ENCODE data around the gene RCAN1.
A peak's percentile ranks its signal among the peaks of the same experiment; 100 is the strongest.

The RCAN1 gene

GRCh38 chr21:34614628-34615486 is at the start of gene RCAN1:
Gene RCAN1, minus strand, starts transcription at chr21:34615113. Its CDS starts 102 bp downstream, at chr21:34615011.
- peaks cover 23% of the 10 kb centered on the region for H3K27me3 ChIP-seq
- H3K9me3 ChIP-seq: no peaks in the 10 kb centered on the region
- TF ChIP-seq Cebpa-rat (IDR thresholded peaks at IDR 0.05): no peak
- H3K27ac ChIP-seq: peak within 1 kb of the TSS; percentile 78
- peaks cover 41% of the 10 kb centered on the region for H4K20me1 ChIP-seq
- no peaks in the 10 kb centered on the region for H3K36me3 ChIP-seq
- peak within 1 kb of the TSS; percentile 96 for H3K4me3 ChIP-seq
- peak within 1 kb of the TSS; percentile 90 for H3K4me2 ChIP-seq
- H3K4me1 ChIP-seq: peaks cover 78% of the 10 kb centered on the region
- H3K9ac ChIP-seq: peak within 1 kb of the TSS; percentile 86

GRCh38 chr21:34661848-34662247 is 46.9 kb upstream of the RCAN1 start:
- Histone ChIP-seq H3K4me3 (no peak overlapping the region), H3K4me1 (no peaks in the 10 kb centered on the region), H4K20me1 (no peaks in the 10 kb centered on the region), H3K36me3 (no peaks in the 10 kb centered on the region), H3K27me3 (no peaks in the 10 kb centered on the region; the same call in 1 of the 2 replicates), H3K9ac (no peak overlapping the region), H3K4me2 (no peak overlapping the region), H3K27ac (no peak overlapping the region), H3K9me3 (peaks cover 31% of the 10 kb centered on the region)
- TF ChIP-seq Cebpa-rat (IDR thresholded peaks at IDR 0.05): no peak

GRCh38 chr21:34653522-34653921 is 38.6 kb upstream of the RCAN1 start:
- Histone ChIP-seq H3K4me3 (no peak overlapping the region), H3K36me3 (no peaks in the 10 kb centered on the region), H3K4me1 (no peaks in the 10 kb centered on the region), H3K4me2 (no peak overlapping the region), H3K27me3 (no peaks in the 10 kb centered on the region), H4K20me1 (no peaks in the 10 kb centered on the region), H3K27ac (no peak overlapping the region), H3K9me3 (peaks cover 9% of the 10 kb centered on the region; the same call in 1 of the 2 replicates), H3K9ac (no peak overlapping the region)
- TF ChIP-seq Cebpa-rat (IDR thresholded peaks at IDR 0.05): no peak

- Histone ChIP-seq H3K4me2 (no peak overlapping the region), H3K36me3 (no peaks in the 10 kb centered on the region), H3K4me3 (no peak overlapping the region), H3K27ac (no peak overlapping the region), H3K27me3 (no peaks in the 10 kb centered on the region), H4K20me1 (no peaks in the 10 kb centered on the region), H3K4me1 (no peaks in the 10 kb centered on the region), H3K9me3 (peaks cover 9% of the 10 kb centered on the region; the same call in 1 of the 2 replicates), H3K9ac (no peak overlapping the region)
- TF ChIP-seq Cebpa-rat (IDR thresholded peaks at IDR 0.05): no peak
Observed at GRCh38 chr21:34651642-34652041, 36.7 kb upstream of the RCAN1 start.

GRCh38 chr21:34650861-34651431 is 36.0 kb upstream of the RCAN1 start:
- no peak overlapping the region for H3K4me3 ChIP-seq

GRCh38 chr21:34649400-34649799 is 34.5 kb upstream of the RCAN1 start:
- Histone ChIP-seq H3K9ac (no peak overlapping the region), H3K27me3 (no peaks in the 10 kb centered on the region), H3K4me1 (no peaks in the 10 kb centered on the region), H4K20me1 (no peaks in the 10 kb centered on the region), H3K4me3 (no peak overlapping the region), H3K36me3 (no peaks in the 10 kb centered on the region), H3K27ac (no peak overlapping the region), H3K4me2 (no peak overlapping the region), H3K9me3 (peaks cover 9% of the 10 kb centered on the region; the same call in 1 of the 2 replicates)
- TF ChIP-seq Cebpa-rat (IDR thresholded peaks at IDR 0.05): no peak

More at GRCh38 chr21:34650861-34651431, 36.0 kb upstream of the RCAN1 start:
- no peak for TF ChIP-seq Cebpa-rat (IDR thresholded peaks at IDR 0.05)
- no peaks in the 10 kb centered on the region for H3K27me3 ChIP-seq
- H3K4me2 ChIP-seq: no peak overlapping the region
- peaks cover 9% of the 10 kb centered on the region; the same call in 1 of the 2 replicates for H3K9me3 ChIP-seq
- no peaks in the 10 kb centered on the region for H3K36me3 ChIP-seq
- no peaks in the 10 kb centered on the region for H4K20me1 ChIP-seq
- no peak overlapping the region for H3K27ac ChIP-seq
- H3K4me1 ChIP-seq: no peaks in the 10 kb centered on the region
- H3K9ac ChIP-seq: no peak overlapping the region

- H3K36me3 ChIP-seq: no peaks in the 10 kb centered on the region
- no peaks in the 10 kb centered on the region for H3K27me3 ChIP-seq
- H3K4me3 ChIP-seq: no peak overlapping the region
- H3K9ac ChIP-seq: no peak overlapping the region
- TF ChIP-seq Cebpa-rat (IDR thresholded peaks at IDR 0.05): no peak
- peaks cover 9% of the 10 kb centered on the region; the same call in 1 of the 2 replicates for H3K9me3 ChIP-seq
- H3K27ac ChIP-seq: no peak overlapping the region
- no peaks in the 10 kb centered on the region for H3K4me1 ChIP-seq
- H3K4me2 ChIP-seq: no peak overlapping the region
- no peaks in the 10 kb centered on the region for H4K20me1 ChIP-seq
Observed at GRCh38 chr21:34648739-34649297, 33.9 kb upstream of the RCAN1 start.

- TF ChIP-seq Cebpa-rat (IDR thresholded peaks at IDR 0.05): no peak
- Histone ChIP-seq H4K20me1 (no peaks in the 10 kb centered on the region), H3K9ac (no peak overlapping the region), H3K4me1 (peaks cover 10% of the 10 kb centered on the region), H3K36me3 (no peaks in the 10 kb centered on the region), H3K27ac (no peak overlapping the region), H3K4me2 (no peak overlapping the region), H3K27me3 (no peaks in the 10 kb centered on the region), H3K9me3 (peaks cover 6% of the 10 kb centered on the region; the same call in 1 of the 2 replicates), H3K4me3 (no peak overlapping the region)
Observed at GRCh38 chr21:34647555-34647954, 32.6 kb upstream of the RCAN1 start.

- Histone ChIP-seq H3K9ac (no peak overlapping the region), H3K9me3 (no peaks in the 10 kb centered on the region), H3K4me3 (no peak overlapping the region)
Observed at GRCh38 chr21:34644825-34645224, 29.9 kb upstream of the RCAN1 start.

More at GRCh38 chr21:34644825-34645224, 29.9 kb upstream of the RCAN1 start:
- no peak overlapping the region for H3K4me2 ChIP-seq
- H3K27me3 ChIP-seq: no peaks in the 10 kb centered on the region
- TF ChIP-seq Cebpa-rat (IDR thresholded peaks at IDR 0.05): no peak
- no peaks in the 10 kb centered on the region for H3K36me3 ChIP-seq
- H3K27ac ChIP-seq: no peak overlapping the region
- peaks cover 35% of the 10 kb centered on the region for H3K4me1 ChIP-seq
- H4K20me1 ChIP-seq: no peaks in the 10 kb centered on the region

Measured in BLaER1 (cell line).